Suprapubic skin (tissue), 4 donors: ENCODE results near the gene KIF16B. TPM values are rescaled to one million over a fixed set of nuclear protein-coding genes. Genes with fewer than 3 reads are reported as not detected.

Experiments
- DNase-seq, 2 donors: peaks; one replicate each; pipeline ENCODE4 v3.0.0-alpha.2; 2019; ENCODE audit warnings: low spot score in 2 of 2
- H3K27ac ChIP-seq: fragments of 200-600 bp; sonication (generic); one replicate; pipeline ENCODE4 v1.5.1; 2019
- H3K27me3 ChIP-seq: fragments of 200-600 bp; sonication (generic); one replicate; pipeline ENCODE4 v1.5.1; 2019
- H3K36me3 ChIP-seq: fragments of 200-600 bp; sonication (generic); one replicate; pipeline ENCODE4 v1.5.1; 2019
- H3K4me1 ChIP-seq: fragments of 200-600 bp; sonication (generic); one replicate; pipeline ENCODE4 v1.5.1; 2019
- H3K4me3 ChIP-seq: fragments of 200-600 bp; sonication (generic); one replicate; pipeline ENCODE4 v1.5.1; 2019; ENCODE audit warnings: mild to moderate bottlenecking
- H3K9me3 ChIP-seq: fragments of 200-600 bp; sonication (generic); one replicate; pipeline ENCODE4 v1.5.1; 2019
- EP300 ChIP-seq: sonication (generic); formaldehyde crosslinking; IDR thresholded peaks from one replicate; pipeline ENCODE4 v1.6.1; 2017; ENCODE audit warnings: antibody characterized with exemption
- POLR2A ChIP-seq, 2 donors: fragments of 450-650 bp; IDR thresholded peaks; one replicate each; pipeline ENCODE4 v1.6.1; 2017; ENCODE audit warnings: antibody characterized with exemption in 2 of 2, mild to moderate bottlenecking in 2 of 2, moderate library complexity in 2 of 2
- POLR2AphosphoS5 ChIP-seq, 3 donors: sonication (generic); formaldehyde crosslinking; IDR thresholded peaks; one replicate each; pipeline ENCODE4 v1.6.1; 2017; ENCODE audit warnings: antibody characterized with exemption in 3 of 3
- WGBS: methylation state at CpG from one replicate; pipeline ENCODE4 v1.1.5; 2018; 5-methylcytosine and 5-hydroxymethylcytosine counted together
- total RNA-seq, 4 donors: library from RNA; depleted of rRNA; stranded (reverse); fragments of >200 nt; gene quantifications; one replicate each; pipeline ENCODE4 v1.1.0, GENCODE V29; 2016
- TF ChIP-seq, protein P1 (sequence below), 2 donors: fragments of 200-600 bp in 1 of 2; fragments of 450-650 bp in 1 of 2; sonication (generic) in 1 of 2; IDR thresholded peaks; one replicate each; pipeline ENCODE4 v1.5.1; 2016 to 2019; ENCODE audit warnings: antibody characterized with exemption in 2 of 2, mild to moderate bottlenecking in 1 of 2, moderate library complexity in 1 of 2

Gene KIF16B
- total RNA-seq, 4 donors from 2014 or later = 23.7 to 64.0 (median 38.2) TPM

DNA sequence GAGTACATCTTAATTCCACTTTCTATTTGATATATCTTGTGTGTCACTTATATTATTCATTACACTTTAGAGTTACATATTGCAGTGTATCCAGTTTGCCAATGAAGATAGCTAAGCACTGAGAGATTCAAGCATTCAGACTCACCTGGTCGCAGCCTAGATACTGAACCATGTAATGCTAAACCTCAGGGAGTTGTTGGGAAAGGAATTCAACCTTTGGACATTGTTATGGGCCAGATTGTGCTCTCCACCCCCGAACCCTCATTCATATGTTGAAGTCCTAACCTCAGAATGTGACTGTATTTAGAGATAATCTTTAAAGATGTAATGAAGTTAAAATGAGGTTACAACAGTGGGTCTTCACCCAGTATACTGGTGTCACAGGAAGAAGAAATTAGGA is 13.8 kb upstream of the KIF16B start:
- Histone ChIP-seq H3K4me1 (no peaks in the 10 kb centered on the region), H3K27me3 (peaks cover 9% of the 10 kb centered on the region), H3K4me3 (no peak overlapping the region), H3K9me3 (no peaks in the 10 kb centered on the region), H3K36me3 (no peaks in the 10 kb centered on the region), H3K27ac (no peak overlapping the region)
- WGBS = 86% methylated on average over 2 of the region's 2 CpGs
- no peak for TF ChIP-seq POLR2AphosphoS5 (IDR thresholded peaks at IDR 0.05)
- TF ChIP-seq, protein P1, sequence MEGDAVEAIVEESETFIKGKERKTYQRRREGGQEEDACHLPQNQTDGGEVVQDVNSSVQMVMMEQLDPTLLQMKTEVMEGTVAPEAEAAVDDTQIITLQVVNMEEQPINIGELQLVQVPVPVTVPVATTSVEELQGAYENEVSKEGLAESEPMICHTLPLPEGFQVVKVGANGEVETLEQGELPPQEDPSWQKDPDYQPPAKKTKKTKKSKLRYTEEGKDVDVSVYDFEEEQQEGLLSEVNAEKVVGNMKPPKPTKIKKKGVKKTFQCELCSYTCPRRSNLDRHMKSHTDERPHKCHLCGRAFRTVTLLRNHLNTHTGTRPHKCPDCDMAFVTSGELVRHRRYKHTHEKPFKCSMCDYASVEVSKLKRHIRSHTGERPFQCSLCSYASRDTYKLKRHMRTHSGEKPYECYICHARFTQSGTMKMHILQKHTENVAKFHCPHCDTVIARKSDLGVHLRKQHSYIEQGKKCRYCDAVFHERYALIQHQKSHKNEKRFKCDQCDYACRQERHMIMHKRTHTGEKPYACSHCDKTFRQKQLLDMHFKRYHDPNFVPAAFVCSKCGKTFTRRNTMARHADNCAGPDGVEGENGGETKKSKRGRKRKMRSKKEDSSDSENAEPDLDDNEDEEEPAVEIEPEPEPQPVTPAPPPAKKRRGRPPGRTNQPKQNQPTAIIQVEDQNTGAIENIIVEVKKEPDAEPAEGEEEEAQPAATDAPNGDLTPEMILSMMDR (IDR thresholded peaks at IDR 0.05) = no peak
- no peak for TF ChIP-seq EP300
- DNase-seq = no peak

DNA sequence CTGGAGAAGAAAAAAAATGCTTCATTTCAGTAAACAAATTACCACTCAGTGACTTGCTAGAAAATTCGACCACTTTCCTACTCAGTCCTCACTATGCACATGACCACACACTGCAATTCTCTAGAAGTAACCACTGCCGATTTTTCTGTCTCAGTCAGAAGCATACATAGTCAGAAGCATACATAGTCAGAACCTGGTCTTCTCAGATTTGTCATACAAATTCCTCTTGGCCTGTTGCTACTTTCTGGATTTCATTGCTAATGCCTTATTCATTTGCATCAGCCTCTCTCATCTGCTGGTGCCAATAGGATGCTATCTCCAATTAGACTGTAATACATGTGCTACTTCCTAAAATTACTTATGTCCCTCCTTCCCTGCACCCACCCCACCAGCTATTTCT is 10.2 kb upstream of the KIF16B start:
- WGBS = 90% methylated on average over 2 of the region's 2 CpGs
- TF ChIP-seq EP300 (no peak), POLR2A (IDR thresholded peaks at IDR 0.05) (no peak), POLR2AphosphoS5 (IDR thresholded peaks at IDR 0.05) (no peak)
- TF ChIP-seq, protein P1 (IDR thresholded peaks at IDR 0.05) = no peak
- no peaks in the 10 kb centered on the region for H3K9me3 ChIP-seq
- H3K4me1 ChIP-seq = peaks cover 18% of the 10 kb centered on the region
- DNase-seq = no peak
- no peak overlapping the region for H3K27ac ChIP-seq
- no peak overlapping the region for H3K4me3 ChIP-seq
- no peaks in the 10 kb centered on the region for H3K36me3 ChIP-seq
- H3K27me3 ChIP-seq = peaks cover 7% of the 10 kb centered on the region

GRCh38 chr20:16581241-16581640 is 8.0 kb upstream of the KIF16B start:
- no peaks in the 10 kb centered on the region for H3K9me3 ChIP-seq
- WGBS = 87% methylated on average over 2 of the region's 2 CpGs
- peaks cover 18% of the 10 kb centered on the region for H3K4me1 ChIP-seq
- no peaks in the 10 kb centered on the region for H3K27me3 ChIP-seq
- TF ChIP-seq POLR2A (IDR thresholded peaks at IDR 0.05) (no peak), EP300 (no peak), POLR2AphosphoS5 (IDR thresholded peaks at IDR 0.05) (no peak)
- TF ChIP-seq, protein P1 (IDR thresholded peaks at IDR 0.05) = no peak
- no peak overlapping the region for H3K4me3 ChIP-seq
- no peaks in the 10 kb centered on the region for H3K36me3 ChIP-seq
- no peak overlapping the region for H3K27ac ChIP-seq
- DNase-seq = no peak

DNA sequence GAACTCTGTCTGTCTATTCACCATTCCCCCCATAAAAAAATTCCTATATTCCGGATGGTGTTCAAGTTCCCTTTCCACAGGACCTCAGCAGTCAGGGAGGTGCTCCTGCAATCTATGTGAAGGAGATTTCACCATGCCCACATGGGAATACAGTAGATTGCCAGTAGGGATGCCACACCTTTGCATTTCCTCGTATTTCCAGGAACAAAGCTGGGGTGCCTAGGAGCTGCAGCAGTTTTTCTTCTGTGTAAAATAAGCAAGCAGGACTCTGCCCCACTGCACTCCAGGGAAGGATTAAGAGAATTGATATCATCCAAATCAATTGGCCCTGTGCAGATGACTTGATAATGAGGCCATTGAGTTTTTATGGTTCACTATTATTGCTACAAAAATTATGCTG is 7.4 kb upstream of the KIF16B start:
- peaks cover 18% of the 10 kb centered on the region for H3K4me1 ChIP-seq
- no peaks in the 10 kb centered on the region for H3K9me3 ChIP-seq
- no peak for TF ChIP-seq EP300
- TF ChIP-seq, protein P1 (IDR thresholded peaks at IDR 0.05) = no peak
- no peak for TF ChIP-seq POLR2AphosphoS5 (IDR thresholded peaks at IDR 0.05)
- TF ChIP-seq POLR2A (IDR thresholded peaks at IDR 0.05) = no peak
- H3K27ac ChIP-seq = no peak overlapping the region
- H3K27me3 ChIP-seq = no peaks in the 10 kb centered on the region
- no peak for DNase-seq
- WGBS = 34% methylated on average over 2 of the region's 2 CpGs
- no peak overlapping the region for H3K4me3 ChIP-seq
- no peaks in the 10 kb centered on the region for H3K36me3 ChIP-seq

DNA sequence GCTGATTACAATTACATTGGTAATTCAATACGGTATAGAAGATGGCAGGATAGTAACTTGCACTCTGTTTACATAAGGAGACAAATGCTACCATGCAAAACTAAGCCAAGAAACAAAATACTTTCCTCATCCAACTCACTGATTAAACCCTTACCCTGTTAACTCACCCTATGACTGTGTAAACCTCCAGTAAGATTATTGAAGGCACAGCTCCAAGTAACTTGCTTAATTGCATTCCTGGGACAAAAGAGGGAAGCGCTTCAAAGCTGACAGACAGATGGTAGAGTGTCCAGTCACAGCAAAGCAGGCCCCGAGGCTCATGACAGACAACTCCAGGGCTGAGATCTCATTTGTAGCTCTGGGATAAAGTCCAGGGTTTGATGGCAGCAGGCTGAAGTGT is 6.9 kb upstream of the KIF16B start:
- H3K4me1 ChIP-seq = peaks cover 23% of the 10 kb centered on the region
- TF ChIP-seq EP300 (no peak), POLR2AphosphoS5 (IDR thresholded peaks at IDR 0.05) (no peak), POLR2A (IDR thresholded peaks at IDR 0.05) (no peak)
- TF ChIP-seq, protein P1 (IDR thresholded peaks at IDR 0.05) = no peak
- no peak for DNase-seq
- 22% methylated on average over 3 of the region's 3 CpGs for WGBS
- H3K27ac ChIP-seq = no peak overlapping the region
- H3K9me3 ChIP-seq = no peaks in the 10 kb centered on the region
- no peak overlapping the region for H3K4me3 ChIP-seq
- H3K36me3 ChIP-seq = no peaks in the 10 kb centered on the region
- no peaks in the 10 kb centered on the region for H3K27me3 ChIP-seq
